BJ (cell line): ENCODE data around the gene TCF12. TPM values are rescaled to one million over a fixed set of nuclear protein-coding genes. Genes with fewer than 3 reads are reported as not detected.

Experiments used
- CTCF ChIA-PET: fragments of 350-600 bp; formaldehyde crosslinking; extraction: SDS; loops from one replicate; lab custom pipeline; 2021; ENCODE audit warnings: antibody characterized with exemption, inconsistent platforms; lab: Yijun Ruan, JAX
- POLR2A ChIA-PET: fragments of 300-600 bp; sonication (Branson Sonifier 250); formaldehyde crosslinking; extraction: SDS; loops from one replicate; lab custom pipeline; 2021; ENCODE audit warnings: antibody characterized with exemption; lab: Charles Lee
- DNase-seq: peaks from one replicate; pipeline ENCODE4 v3.0.0-alpha.2; 2011; ENCODE audit warnings: low read depth
- H3K27me3 ChIP-seq: 2 replicates; pipeline ENCODE4 v1.6.0; 2011; ENCODE audit warnings: low read length; ENCODE audit not compliant: control insufficient read depth, insufficient read depth
- H3K36me3 ChIP-seq: 2 replicates; pipeline ENCODE4 v1.5.1; 2011; ENCODE audit warnings: low read length; ENCODE audit not compliant: control insufficient read depth, insufficient read depth
- H3K4me3 ChIP-seq: 2 replicates; pipeline ENCODE4 v1.5.1; 2011; ENCODE audit warnings: low read depth, mild to moderate bottlenecking, control low read depth, low read length
- CTCF ChIP-seq: IDR thresholded peaks from 2 replicates; pipeline ENCODE4 v1.5.1; 2011; ENCODE audit warnings: low read depth, mild to moderate bottlenecking, control low read depth, inconsistent platforms, low read length, moderate library complexity; ENCODE audit not compliant: insufficient read depth
- polyA plus RNA-seq: library from polyadenylated mRNA; depleted of rRNA; stranded (reverse); fragments of >200 nt; gene quantifications from 2 replicates; pipeline ENCODE4 v1.2.3, GENCODE V29; 2011

The TCF12 gene
- polyA plus RNA-seq, 1 experiment = 134 TPM

GRCh38 chr15:57332326-57332725 lies 413.9 kb downstream of the TCF12 start:
- Histone ChIP-seq H3K27me3 (no peaks in the 10 kb centered on the region), H3K4me3 (no peak overlapping the region), H3K36me3 (no peaks in the 10 kb centered on the region)
- ChIA-PET POLR2A (no interaction called here), CTCF (interaction anchor here (1.5 to 2.1 kb wide), 2 partner anchors 186 to 195 kb away, joined by 6 to 8 read pairs; no protein-coding TSS in a partner anchor)
- no peak for DNase-seq
- no peak for TF ChIP-seq CTCF

GRCh38 chr15:57333487-57333886 lies 415.0 kb downstream of the TCF12 start:
- ChIA-PET CTCF (interaction anchor here (2.4 kb wide), 1 partner anchor 194 kb away, joined by 12 read pairs; no protein-coding TSS in a partner anchor), POLR2A (no interaction called here)
- DNase-seq = no peak
- no peak overlapping the region for H3K4me3 ChIP-seq
- no peaks in the 10 kb centered on the region for H3K36me3 ChIP-seq
- H3K27me3 ChIP-seq = no peaks in the 10 kb centered on the region
- no peak for TF ChIP-seq CTCF

GRCh38 chr15:57334257-57334656 lies 415.8 kb downstream of the TCF12 start:
- Histone ChIP-seq H3K36me3 (no peaks in the 10 kb centered on the region), H3K4me3 (no peak overlapping the region), H3K27me3 (no peaks in the 10 kb centered on the region)
- POLR2A ChIA-PET = interaction anchor here (0.6 kb wide), 1 partner anchor 237 kb away, joined by 3 read pairs; no protein-coding TSS in a partner anchor
- no peak for DNase-seq
- CTCF ChIA-PET = interaction anchor here (2.4 kb wide), 1 partner anchor 193 kb away, joined by 12 read pairs; no protein-coding TSS in a partner anchor
- TF ChIP-seq CTCF = no peak

GRCh38 chr15:57335293-57335715 lies 416.9 kb downstream of the TCF12 start:
- no peaks in the 10 kb centered on the region for H3K36me3 ChIP-seq
- H3K4me3 ChIP-seq = no peak overlapping the region
- H3K27me3 ChIP-seq = no peaks in the 10 kb centered on the region
- ChIA-PET POLR2A (no interaction called here), CTCF (interaction anchor here (1.1 to 2.4 kb wide), 2 partner anchors 192 to 207 kb away, joined by 3 to 12 read pairs; no protein-coding TSS in a partner anchor)
- TF ChIP-seq CTCF = no peak
- no peak for DNase-seq

GRCh38 chr15:57335719-57336118 lies 417.3 kb downstream of the TCF12 start:
- no peaks in the 10 kb centered on the region for H3K36me3 ChIP-seq
- DNase-seq = no peak
- H3K27me3 ChIP-seq = no peaks in the 10 kb centered on the region
- TF ChIP-seq CTCF = no peak
- H3K4me3 ChIP-seq = no peak overlapping the region
- CTCF ChIA-PET = interaction anchor here (1.1 to 13.5 kb wide), 3 partner anchors 192 to 206 kb away, joined by 3 to 336 read pairs (median 12); no protein-coding TSS in a partner anchor
- POLR2A ChIA-PET = no interaction called here
